Suprapubic skin (tissue), 3 donors: ENCODE results near the gene KRTAP19-3.

Source experiments
- POLR2A ChIP-seq, 2 donors: fragments of 450-650 bp; IDR thresholded peaks; one replicate each; pipeline ENCODE4 v1.6.1; 2017; ENCODE audit warnings: antibody characterized with exemption in 2 of 2, mild to moderate bottlenecking in 2 of 2, moderate library complexity in 2 of 2
- TF ChIP-seq, protein P1 (sequence below), 2 donors: fragments of 200-600 bp in 1 of 2; fragments of 450-650 bp in 1 of 2; sonication (generic) in 1 of 2; IDR thresholded peaks; one replicate each; pipeline ENCODE4 v1.5.1; 2016 to 2019; ENCODE audit warnings: antibody characterized with exemption in 2 of 2, mild to moderate bottlenecking in 1 of 2, moderate library complexity in 1 of 2

DNA sequence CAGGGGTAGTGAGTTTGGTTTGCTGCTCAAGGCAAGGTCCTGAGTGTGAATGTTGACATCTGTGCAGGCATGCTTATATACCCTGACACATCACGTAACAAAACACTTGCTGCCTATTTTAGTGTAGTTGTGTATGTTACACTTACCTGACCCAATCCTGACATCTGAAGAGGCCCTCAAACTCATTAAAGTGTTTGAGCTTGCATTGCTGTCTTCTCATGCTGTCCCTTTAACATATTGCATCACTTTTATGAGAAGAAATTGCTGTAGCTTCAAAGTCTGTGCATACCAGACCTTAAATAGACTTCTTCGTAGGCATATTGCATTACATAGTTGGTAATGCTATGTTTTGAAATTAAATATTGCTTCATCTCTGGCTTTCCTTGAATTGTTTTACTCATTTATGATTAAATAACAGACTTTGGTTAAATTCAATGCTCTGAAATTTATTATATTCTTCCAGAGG lies at the start of gene KRTAP19-3:
- TF ChIP-seq POLR2A (IDR thresholded peaks at IDR 0.05), result no peak
- TF ChIP-seq, protein P1, sequence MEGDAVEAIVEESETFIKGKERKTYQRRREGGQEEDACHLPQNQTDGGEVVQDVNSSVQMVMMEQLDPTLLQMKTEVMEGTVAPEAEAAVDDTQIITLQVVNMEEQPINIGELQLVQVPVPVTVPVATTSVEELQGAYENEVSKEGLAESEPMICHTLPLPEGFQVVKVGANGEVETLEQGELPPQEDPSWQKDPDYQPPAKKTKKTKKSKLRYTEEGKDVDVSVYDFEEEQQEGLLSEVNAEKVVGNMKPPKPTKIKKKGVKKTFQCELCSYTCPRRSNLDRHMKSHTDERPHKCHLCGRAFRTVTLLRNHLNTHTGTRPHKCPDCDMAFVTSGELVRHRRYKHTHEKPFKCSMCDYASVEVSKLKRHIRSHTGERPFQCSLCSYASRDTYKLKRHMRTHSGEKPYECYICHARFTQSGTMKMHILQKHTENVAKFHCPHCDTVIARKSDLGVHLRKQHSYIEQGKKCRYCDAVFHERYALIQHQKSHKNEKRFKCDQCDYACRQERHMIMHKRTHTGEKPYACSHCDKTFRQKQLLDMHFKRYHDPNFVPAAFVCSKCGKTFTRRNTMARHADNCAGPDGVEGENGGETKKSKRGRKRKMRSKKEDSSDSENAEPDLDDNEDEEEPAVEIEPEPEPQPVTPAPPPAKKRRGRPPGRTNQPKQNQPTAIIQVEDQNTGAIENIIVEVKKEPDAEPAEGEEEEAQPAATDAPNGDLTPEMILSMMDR (IDR thresholded peaks at IDR 0.05), result no peak
